ENCODE results near the gene YWHAE. TPM values are rescaled to one million over a fixed set of nuclear protein-coding genes. Genes with fewer than 3 reads are reported as not detected.
"Not testable (repeated sequence)": the region's sequence is repeated elsewhere in the genome, so short reads cannot be mapped to it uniquely, and the experiment has no call there.

YWHAE gene
- total RNA-seq, 2 donors from 2014 or later: 655 to 703 TPM

DNA sequence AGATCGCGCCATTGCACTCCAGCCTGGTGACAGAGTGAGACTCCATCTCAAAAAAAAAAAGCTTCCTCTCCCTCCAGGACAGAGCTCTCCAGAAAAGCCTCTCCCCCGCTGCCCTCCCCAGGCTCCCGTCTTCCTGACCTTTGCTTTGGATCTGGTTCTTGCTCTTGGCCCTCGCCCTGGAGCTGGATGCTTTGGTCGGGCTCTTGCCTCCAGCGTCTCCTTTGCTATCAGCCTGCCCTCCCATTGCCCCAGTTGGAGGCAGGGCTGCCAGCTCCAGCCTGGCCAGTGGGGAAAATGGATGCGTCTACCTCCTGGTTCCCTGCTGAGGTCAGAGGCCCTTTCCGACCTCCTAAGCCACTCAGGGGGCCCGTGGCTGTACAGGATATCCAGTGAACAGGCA is 84.6 kb downstream of the YWHAE start:
- Histone ChIP-seq H3K4me1 (no peaks in the 10 kb centered on the region), H3K36me3 (no peaks in the 10 kb centered on the region), H3K27ac (no peak overlapping the region), H3K4me3 (no peak overlapping the region), H3K27me3 (peaks cover 0 to 3% of the 10 kb centered on the region in 2 donors), H3K9me3 (no peaks in the 10 kb centered on the region)
- no peak for TF ChIP-seq CTCF (IDR thresholded peaks at IDR 0.05)
- no peak for DNase-seq (ENCODE audit: low spot score)

GRCh38 chr17:1313270-1314005 is 86.6 kb downstream of the YWHAE start:
- no peaks in the 10 kb centered on the region for H3K4me1 ChIP-seq
- no peak overlapping the region for H3K4me3 ChIP-seq
- no peak overlapping the region for H3K27ac ChIP-seq
- no peaks in the 10 kb centered on the region for H3K36me3 ChIP-seq
- TF ChIP-seq CTCF (IDR thresholded peaks at IDR 0.05): no peak
- no peak for DNase-seq (ENCODE audit: low spot score)
- no peaks in the 10 kb centered on the region for H3K9me3 ChIP-seq
- H3K27me3 ChIP-seq: peaks cover 0 to 3% of the 10 kb centered on the region in 2 donors

GRCh38 chr17:1312261-1312870 is 87.7 kb downstream of the YWHAE start:
- no peaks in the 10 kb centered on the region for H3K36me3 ChIP-seq
- no peak for DNase-seq (ENCODE audit: low spot score)
- H3K9me3 ChIP-seq: no peaks in the 10 kb centered on the region
- TF ChIP-seq CTCF (IDR thresholded peaks at IDR 0.05): no peak
- no peaks in the 10 kb centered on the region for H3K4me1 ChIP-seq
- no peak overlapping the region for H3K4me3 ChIP-seq
- H3K27ac ChIP-seq: no peak overlapping the region
- peaks cover 0 to 3% of the 10 kb centered on the region in 2 donors for H3K27me3 ChIP-seq

GRCh38 chr17:1307829-1308228 is 92.2 kb downstream of the YWHAE start:
- H3K27me3 ChIP-seq; H3K4me1 ChIP-seq; DNase-seq (ENCODE audit: low spot score); H3K36me3 ChIP-seq; H3K27ac ChIP-seq; H3K4me3 ChIP-seq; H3K9me3 ChIP-seq: not testable (repeated sequence)

GRCh38 chr17:1304962-1305563 is 95.0 kb downstream of the YWHAE start:
- Histone ChIP-seq H3K27me3 (no peaks in the 10 kb centered on the region), H3K36me3 (no peaks in the 10 kb centered on the region), H3K9me3 (no peaks in the 10 kb centered on the region), H3K4me1 (no peaks in the 10 kb centered on the region), H3K27ac (no peak overlapping the region), H3K4me3 (no peak overlapping the region)
- no peak for DNase-seq (ENCODE audit: low spot score)
- no peak for TF ChIP-seq CTCF (IDR thresholded peaks at IDR 0.05)

DNA sequence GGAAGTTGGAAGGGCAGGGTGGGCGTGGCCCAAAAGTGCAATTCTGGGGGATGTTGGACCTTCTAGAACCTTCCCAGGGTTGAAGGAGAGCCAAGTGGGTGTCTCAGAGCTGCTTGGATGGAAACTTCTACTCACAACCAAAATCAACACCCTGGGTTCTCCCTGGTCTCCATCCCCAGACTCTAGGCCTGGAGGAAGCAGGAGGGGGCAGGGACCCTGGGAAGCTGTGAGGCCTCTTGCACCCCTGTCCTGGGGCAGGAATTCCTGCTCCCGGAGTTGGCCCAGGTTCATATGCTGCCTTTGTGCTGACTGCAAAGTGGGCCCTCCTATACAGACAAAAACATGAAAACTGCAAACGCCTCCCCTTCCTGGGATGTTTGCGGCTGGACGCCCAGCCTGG is 95.5 kb downstream of the YWHAE start:
- H3K27me3 ChIP-seq: no peaks in the 10 kb centered on the region
- no peak overlapping the region for H3K27ac ChIP-seq
- TF ChIP-seq CTCF (IDR thresholded peaks at IDR 0.05): no peak

More for the DNA sequence above, 95.5 kb downstream of the YWHAE start:
- Histone ChIP-seq H3K36me3 (no peaks in the 10 kb centered on the region), H3K4me1 (no peaks in the 10 kb centered on the region), H3K9me3 (no peaks in the 10 kb centered on the region), H3K4me3 (no peak overlapping the region)
- DNase-seq (ENCODE audit: low spot score): no peak

Data from right atrium auricular region (tissue), 2 donors.